ENCODE data around the gene MGP. TPM values are rescaled to one million over a fixed set of nuclear protein-coding genes. Genes with fewer than 3 reads are reported as not detected.

The MGP gene
- total RNA-seq (2014; rRNA removed; shearing (Covaris generic)), result 12.6 and 15.5 TPM in 2 replicates

- peak; percentile 86 for DNase-seq (ENCODE audit: low read depth)
Observed at GRCh38 chr12:14885718-14886221, at the start of gene MGP. Gene MGP (minus strand): TSS chr12:14885854. CDS start chr12:14885791, 63 bp downstream.

- DNase-seq (ENCODE audit: low read depth), result no peak
Observed at GRCh38 chr12:14935031-14935430, 49.4 kb upstream of the MGP start.

- DNase-seq (ENCODE audit: low read depth), result no peak
Observed at GRCh38 chr12:14934511-14934910, 48.9 kb upstream of the MGP start.

GRCh38 chr12:14931791-14932560 lies 46.3 kb upstream of the MGP start:
- no peak for DNase-seq (ENCODE audit: low read depth)

GRCh38 chr12:14931359-14931758 lies 45.7 kb upstream of the MGP start:
- DNase-seq (ENCODE audit: low read depth), result peak; percentile 33

GRCh38 chr12:14930299-14930698 lies 44.6 kb upstream of the MGP start:
- DNase-seq (ENCODE audit: low read depth), result no peak

- DNase-seq (ENCODE audit: low read depth), result no peak
Observed at GRCh38 chr12:14928931-14929330, 43.3 kb upstream of the MGP start.

- no peak for DNase-seq (ENCODE audit: low read depth)
Observed at GRCh38 chr12:14927267-14927666, 41.6 kb upstream of the MGP start.

GRCh38 chr12:14924541-14924940 lies 38.9 kb upstream of the MGP start:
- DNase-seq (ENCODE audit: low read depth), result no peak

GRCh38 chr12:14923944-14924343 lies 38.3 kb upstream of the MGP start:
- no peak for DNase-seq (ENCODE audit: low read depth)

GRCh38 chr12:14921218-14921617 lies 35.6 kb upstream of the MGP start:
- DNase-seq (ENCODE audit: low read depth), result no peak

- DNase-seq (ENCODE audit: low read depth), result no peak
Observed at GRCh38 chr12:14920475-14921126, 34.9 kb upstream of the MGP start.

GRCh38 chr12:14919455-14919854 lies 33.8 kb upstream of the MGP start:
- no peak for DNase-seq (ENCODE audit: low read depth)

- no peak for DNase-seq (ENCODE audit: low read depth)
Observed at GRCh38 chr12:14915736-14916135, 30.1 kb upstream of the MGP start.

GRCh38 chr12:14913381-14913781 lies 27.7 kb upstream of the MGP start:
- no peak for DNase-seq (ENCODE audit: low read depth)

GRCh38 chr12:14911131-14911530 lies 25.5 kb upstream of the MGP start:
- no peak for DNase-seq (ENCODE audit: low read depth)

GRCh38 chr12:14910090-14910915 lies 24.6 kb upstream of the MGP start:
- DNase-seq (ENCODE audit: low read depth), result peak; percentile 77

- peak; percentile 29 for DNase-seq (ENCODE audit: low read depth)
Observed at GRCh38 chr12:14907953-14908352, 22.3 kb upstream of the MGP start.

GRCh38 chr12:14906114-14906513 lies 20.5 kb upstream of the MGP start:
- no peak for DNase-seq (ENCODE audit: low read depth)

GRCh38 chr12:14905269-14906004 lies 19.8 kb upstream of the MGP start:
- DNase-seq (ENCODE audit: low read depth), result no peak

GRCh38 chr12:14904854-14905253 lies 19.2 kb upstream of the MGP start:
- DNase-seq (ENCODE audit: low read depth), result no peak

All from M059J (cell line).